ENCODE data around the gene IGLL1.
"Not testable (repeated sequence)": the region's sequence is repeated elsewhere in the genome, so short reads cannot be mapped to it uniquely, and the experiment has no call there.

IGLL1 gene

GRCh38 chr22:23562186-23562585 is 17.9 kb downstream of the IGLL1 start:
- DNase-seq (ENCODE audit: low read depth), result no peak

GRCh38 chr22:23561025-23561510 is 19.0 kb downstream of the IGLL1 start:
- not testable (repeated sequence) for DNase-seq (ENCODE audit: low read depth)

- DNase-seq (ENCODE audit: low read depth), result not testable (repeated sequence)
Measured at GRCh38 chr22:23560215-23560614, 19.9 kb downstream of the IGLL1 start.

GRCh38 chr22:23557467-23557866 is 22.6 kb downstream of the IGLL1 start:
- no peak for DNase-seq (ENCODE audit: low read depth)

- DNase-seq (ENCODE audit: low read depth), result no peak
Measured at GRCh38 chr22:23557036-23557435, 23.1 kb downstream of the IGLL1 start.

- no peak for DNase-seq (ENCODE audit: low read depth)
Measured at GRCh38 chr22:23556026-23556620, 24.0 kb downstream of the IGLL1 start.

GRCh38 chr22:23555118-23555517 is 25.0 kb downstream of the IGLL1 start:
- no peak for DNase-seq (ENCODE audit: low read depth)

GRCh38 chr22:23553924-23554870 is 25.9 kb downstream of the IGLL1 start:
- DNase-seq (ENCODE audit: low read depth), result no peak

- no peak for DNase-seq (ENCODE audit: low read depth)
Measured at GRCh38 chr22:23553438-23553837, 26.7 kb downstream of the IGLL1 start.

GRCh38 chr22:23552573-23552972 is 27.5 kb downstream of the IGLL1 start:
- DNase-seq (ENCODE audit: low read depth), result no peak

GRCh38 chr22:23551385-23551784 is 28.7 kb downstream of the IGLL1 start:
- DNase-seq (ENCODE audit: low read depth), result no peak

- no peak for DNase-seq (ENCODE audit: low read depth)
Measured at GRCh38 chr22:23550049-23550650, 29.9 kb downstream of the IGLL1 start.

- DNase-seq (ENCODE audit: low read depth), result no peak
Measured at GRCh38 chr22:23549198-23549595, 30.9 kb downstream of the IGLL1 start.

- no peak for DNase-seq (ENCODE audit: low read depth)
Measured at GRCh38 chr22:23548501-23549197, 31.4 kb downstream of the IGLL1 start.

GRCh38 chr22:23547818-23548500 is 32.1 kb downstream of the IGLL1 start:
- DNase-seq (ENCODE audit: low read depth), result no peak

GRCh38 chr22:23547382-23547781 is 32.7 kb downstream of the IGLL1 start:
- not testable (repeated sequence) for DNase-seq (ENCODE audit: low read depth)

GRCh38 chr22:23544852-23545251 is 35.2 kb downstream of the IGLL1 start:
- DNase-seq (ENCODE audit: low read depth), result no peak

GRCh38 chr22:23543506-23544000 is 36.5 kb downstream of the IGLL1 start:
- DNase-seq (ENCODE audit: low read depth), result not testable (repeated sequence)

- DNase-seq (ENCODE audit: low read depth), result no peak
Measured at GRCh38 chr22:23542933-23543332, 37.2 kb downstream of the IGLL1 start.

- DNase-seq (ENCODE audit: low read depth), result not testable (repeated sequence)
Measured at GRCh38 chr22:23542391-23542790, 37.7 kb downstream of the IGLL1 start.

GRCh38 chr22:23541849-23542281 is 38.2 kb downstream of the IGLL1 start:
- DNase-seq (ENCODE audit: low read depth), result not testable (repeated sequence)

Data from stimulated activated CD8-positive, alpha-beta memory T cell treated with anti-CD3 and anti-CD28 coated beads, Interleukin-12 subunit alpha, Interleukin-12 subunit beta, amount 100 ng/mL, for 1 hour (primary cell).